GM12801 (cell line): ENCODE measurements around the gene KPNA5.

Experiments
- TF ChIP-seq, protein P1 (sequence below): IDR thresholded peaks from one replicate; pipeline ENCODE4 v1.5.1; 2011; ENCODE audit warnings: control low read depth; ENCODE audit not compliant: insufficient read length; ENCODE audit errors: extremely low read depth

Gene KPNA5

GRCh38 chr6:116662202-116662601 is 18.8 kb upstream of the KPNA5 start:
- TF ChIP-seq, protein P1, sequence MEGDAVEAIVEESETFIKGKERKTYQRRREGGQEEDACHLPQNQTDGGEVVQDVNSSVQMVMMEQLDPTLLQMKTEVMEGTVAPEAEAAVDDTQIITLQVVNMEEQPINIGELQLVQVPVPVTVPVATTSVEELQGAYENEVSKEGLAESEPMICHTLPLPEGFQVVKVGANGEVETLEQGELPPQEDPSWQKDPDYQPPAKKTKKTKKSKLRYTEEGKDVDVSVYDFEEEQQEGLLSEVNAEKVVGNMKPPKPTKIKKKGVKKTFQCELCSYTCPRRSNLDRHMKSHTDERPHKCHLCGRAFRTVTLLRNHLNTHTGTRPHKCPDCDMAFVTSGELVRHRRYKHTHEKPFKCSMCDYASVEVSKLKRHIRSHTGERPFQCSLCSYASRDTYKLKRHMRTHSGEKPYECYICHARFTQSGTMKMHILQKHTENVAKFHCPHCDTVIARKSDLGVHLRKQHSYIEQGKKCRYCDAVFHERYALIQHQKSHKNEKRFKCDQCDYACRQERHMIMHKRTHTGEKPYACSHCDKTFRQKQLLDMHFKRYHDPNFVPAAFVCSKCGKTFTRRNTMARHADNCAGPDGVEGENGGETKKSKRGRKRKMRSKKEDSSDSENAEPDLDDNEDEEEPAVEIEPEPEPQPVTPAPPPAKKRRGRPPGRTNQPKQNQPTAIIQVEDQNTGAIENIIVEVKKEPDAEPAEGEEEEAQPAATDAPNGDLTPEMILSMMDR = no peak

DNA sequence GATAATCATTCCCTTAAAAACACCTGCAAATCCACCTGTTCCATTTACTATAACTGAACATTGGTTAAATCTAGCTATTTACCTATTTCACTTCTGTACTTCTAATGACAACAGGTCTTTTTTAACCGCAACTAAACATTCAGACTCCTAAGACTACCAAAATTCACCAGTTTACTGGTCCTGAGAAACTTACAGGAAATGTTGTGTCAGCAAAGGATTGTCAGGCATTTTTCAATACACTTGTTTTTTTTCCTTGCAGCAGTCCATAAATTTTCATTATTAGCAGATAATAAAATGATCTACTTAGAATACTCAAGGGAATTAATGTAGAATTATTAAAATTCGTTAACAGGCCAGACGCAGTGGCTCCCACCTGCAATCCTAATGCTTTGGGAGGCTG is 17.7 kb upstream of the KPNA5 start:
- TF ChIP-seq, protein P1 = no peak

DNA sequence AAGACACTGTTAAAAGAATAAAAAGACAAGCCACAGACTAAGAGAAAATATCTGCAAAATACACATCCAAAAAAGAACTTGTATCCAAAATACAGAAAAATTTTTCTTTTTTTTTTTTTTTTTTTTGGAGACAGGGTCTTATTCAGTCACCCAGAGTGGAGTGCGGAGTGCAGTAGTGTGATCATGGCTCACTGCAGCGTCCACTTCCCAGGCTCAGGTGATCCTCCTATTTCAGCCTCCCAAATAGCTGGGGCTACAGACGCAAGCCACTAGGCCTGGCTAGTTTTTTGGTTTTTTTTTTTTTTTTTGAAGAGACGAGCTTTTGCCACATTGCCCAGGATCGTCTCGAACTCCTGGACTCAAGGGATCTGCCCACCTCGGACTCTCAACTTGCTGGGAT is 15.5 kb upstream of the KPNA5 start:
- TF ChIP-seq, protein P1 = no peak

DNA sequence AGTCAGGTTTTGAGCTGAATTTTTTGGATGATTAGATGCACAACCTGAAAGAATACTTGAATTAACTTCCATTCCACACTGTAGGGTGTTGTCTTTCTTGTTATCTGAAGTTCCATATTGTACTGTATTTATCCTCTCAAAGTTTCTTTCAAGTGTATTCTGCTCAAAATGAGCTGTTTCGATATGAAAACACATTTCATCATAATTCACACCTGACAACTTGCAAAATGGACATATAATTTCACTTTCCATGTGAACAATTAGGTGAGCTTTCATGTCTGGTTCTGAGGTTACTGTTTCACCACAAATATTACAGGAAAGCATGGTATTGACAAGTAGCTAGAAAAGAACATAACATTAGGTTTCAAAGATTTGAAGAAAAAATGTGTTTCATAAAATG is 14.1 kb upstream of the KPNA5 start:
- TF ChIP-seq, protein P1 = no peak

GRCh38 chr6:116667623-116668022 is 13.4 kb upstream of the KPNA5 start:
- TF ChIP-seq, protein P1 = no peak

DNA sequence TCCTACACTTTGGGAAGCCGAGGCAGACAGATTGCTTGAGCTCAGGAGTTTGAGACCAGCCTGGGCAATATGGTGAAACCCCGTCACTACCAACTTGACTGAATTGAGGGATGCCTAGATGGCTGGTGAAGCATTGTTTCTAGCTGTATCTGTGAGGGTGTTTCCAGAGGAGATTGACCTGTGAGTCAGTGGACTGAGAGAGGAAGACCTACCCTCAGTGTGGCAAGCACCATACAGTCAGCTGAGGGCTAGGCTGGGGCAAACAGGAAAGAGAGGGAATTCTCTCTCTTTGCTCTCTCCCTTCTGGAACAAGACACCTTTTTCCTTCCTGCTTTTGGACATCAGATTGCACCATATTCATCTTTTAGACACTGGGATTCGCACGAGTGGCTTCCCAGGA is 8.7 kb upstream of the KPNA5 start:
- TF ChIP-seq, protein P1 = no peak

DNA sequence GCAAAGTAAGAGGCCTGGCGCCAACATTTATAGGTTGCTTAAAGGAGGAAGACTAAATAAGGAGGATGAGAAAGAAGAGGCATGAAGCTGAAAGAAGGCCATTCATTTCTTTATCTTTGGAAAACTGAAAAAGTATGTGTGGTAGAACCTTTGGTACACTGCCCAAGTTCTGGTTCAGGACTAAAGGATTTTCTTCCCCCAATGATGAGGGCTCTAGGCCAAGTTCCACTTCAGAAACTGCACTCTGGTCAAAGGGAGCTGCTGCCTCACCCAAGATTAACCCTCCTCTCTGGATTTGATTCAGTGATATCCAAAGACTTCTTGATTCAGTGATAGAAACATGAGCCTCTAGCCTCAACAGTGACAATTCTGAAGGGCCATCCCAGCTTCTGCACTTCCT is 5.0 kb upstream of the KPNA5 start:
- TF ChIP-seq, protein P1 = no peak

GRCh38 chr6:116682334-116682712 is 1.3 kb downstream of the KPNA5 start:
- TF ChIP-seq, protein P1 = no peak
